Measurements from ENCODE around the gene STX18.

DNA sequence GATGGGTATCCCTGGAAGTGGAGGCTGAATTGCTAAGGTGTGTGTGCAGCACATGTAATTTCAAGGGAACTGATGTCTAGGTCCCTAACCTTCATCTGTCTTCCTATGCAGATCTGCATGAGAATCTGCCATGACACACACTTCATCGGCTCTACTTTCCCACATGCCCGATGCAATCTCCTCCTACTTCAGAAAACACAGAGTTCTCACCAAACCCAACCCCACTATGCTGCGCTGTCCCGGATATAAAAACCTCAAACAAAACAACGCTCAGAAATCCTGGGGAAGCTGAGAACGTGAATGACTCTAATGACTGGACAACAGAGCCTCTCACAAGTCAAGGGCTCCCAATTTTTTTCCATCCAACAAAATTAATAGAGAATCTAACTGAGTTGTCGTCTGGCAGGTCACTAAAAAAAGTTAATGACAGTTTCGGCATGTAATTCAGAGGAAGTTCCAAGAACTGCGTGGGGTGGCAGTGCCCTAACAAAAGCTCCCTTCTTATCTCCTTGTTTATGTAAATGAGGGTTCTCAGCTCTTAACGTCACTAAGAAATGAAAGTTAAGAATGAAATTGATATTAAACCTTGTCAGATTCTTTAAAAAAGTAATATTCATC, 39.0 kb downstream of the STX18 start:
- TF ChIP-seq, protein P1, sequence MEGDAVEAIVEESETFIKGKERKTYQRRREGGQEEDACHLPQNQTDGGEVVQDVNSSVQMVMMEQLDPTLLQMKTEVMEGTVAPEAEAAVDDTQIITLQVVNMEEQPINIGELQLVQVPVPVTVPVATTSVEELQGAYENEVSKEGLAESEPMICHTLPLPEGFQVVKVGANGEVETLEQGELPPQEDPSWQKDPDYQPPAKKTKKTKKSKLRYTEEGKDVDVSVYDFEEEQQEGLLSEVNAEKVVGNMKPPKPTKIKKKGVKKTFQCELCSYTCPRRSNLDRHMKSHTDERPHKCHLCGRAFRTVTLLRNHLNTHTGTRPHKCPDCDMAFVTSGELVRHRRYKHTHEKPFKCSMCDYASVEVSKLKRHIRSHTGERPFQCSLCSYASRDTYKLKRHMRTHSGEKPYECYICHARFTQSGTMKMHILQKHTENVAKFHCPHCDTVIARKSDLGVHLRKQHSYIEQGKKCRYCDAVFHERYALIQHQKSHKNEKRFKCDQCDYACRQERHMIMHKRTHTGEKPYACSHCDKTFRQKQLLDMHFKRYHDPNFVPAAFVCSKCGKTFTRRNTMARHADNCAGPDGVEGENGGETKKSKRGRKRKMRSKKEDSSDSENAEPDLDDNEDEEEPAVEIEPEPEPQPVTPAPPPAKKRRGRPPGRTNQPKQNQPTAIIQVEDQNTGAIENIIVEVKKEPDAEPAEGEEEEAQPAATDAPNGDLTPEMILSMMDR (IDR thresholded peaks at IDR 0.05): no peak
- no peak for TF ChIP-seq POLR2A (IDR thresholded peaks at IDR 0.05)
- no peak for TF ChIP-seq POLR2AphosphoS5 (IDR thresholded peaks at IDR 0.05)
